ENCODE data around the gene CAPN12. TPM values are rescaled to one million over a fixed set of nuclear protein-coding genes. Genes with fewer than 3 reads are reported as not detected.

CAPN12 gene
- total RNA-seq, 1 donor from 2014 or later, result 27.6 TPM

GRCh38 chr19:38727306-38727867 is 16.9 kb downstream of the CAPN12 start:
- no peak for DNase-seq (ENCODE audit: low spot score)

- no peak for DNase-seq (ENCODE audit: low spot score)
Observed at GRCh38 chr19:38726761-38727301, 17.4 kb downstream of the CAPN12 start.

- no peak for DNase-seq (ENCODE audit: low spot score)
Observed at GRCh38 chr19:38726284-38726673, 18.0 kb downstream of the CAPN12 start.

GRCh38 chr19:38725469-38726283 is 18.6 kb downstream of the CAPN12 start:
- no peak for DNase-seq (ENCODE audit: low spot score)

- no peak for DNase-seq (ENCODE audit: low spot score)
Observed at GRCh38 chr19:38723990-38724854, 20.1 kb downstream of the CAPN12 start.

- DNase-seq (ENCODE audit: low spot score), result no peak
Observed at GRCh38 chr19:38723606-38723965, 20.7 kb downstream of the CAPN12 start.

GRCh38 chr19:38722947-38723605 is 21.2 kb downstream of the CAPN12 start:
- no peak for DNase-seq (ENCODE audit: low spot score)

GRCh38 chr19:38721979-38722773 is 22.1 kb downstream of the CAPN12 start:
- DNase-seq (ENCODE audit: low spot score), result no peak

GRCh38 chr19:38721496-38721895 is 22.8 kb downstream of the CAPN12 start:
- no peak for DNase-seq (ENCODE audit: low spot score)

GRCh38 chr19:38720559-38721236 is 23.6 kb downstream of the CAPN12 start:
- no peak for DNase-seq (ENCODE audit: low spot score)

GRCh38 chr19:38719761-38720558 is 24.3 kb downstream of the CAPN12 start:
- no peak for DNase-seq (ENCODE audit: low spot score)

- DNase-seq (ENCODE audit: low spot score), result no peak
Observed at GRCh38 chr19:38718747-38719543, 25.3 kb downstream of the CAPN12 start.

GRCh38 chr19:38717855-38718254 is 26.4 kb downstream of the CAPN12 start:
- DNase-seq (ENCODE audit: low spot score), result no peak

GRCh38 chr19:38717051-38717450 is 27.2 kb downstream of the CAPN12 start:
- no peak for DNase-seq (ENCODE audit: low spot score)

GRCh38 chr19:38715555-38715954 is 28.7 kb downstream of the CAPN12 start:
- no peak for DNase-seq (ENCODE audit: low spot score)

GRCh38 chr19:38714354-38714778 is 29.9 kb downstream of the CAPN12 start:
- DNase-seq (ENCODE audit: low spot score), result no peak

- no peak for DNase-seq (ENCODE audit: low spot score)
Observed at GRCh38 chr19:38713865-38714264, 30.4 kb downstream of the CAPN12 start.

- peak; percentile 75 for DNase-seq (ENCODE audit: low spot score)
Observed at GRCh38 chr19:38713227-38713649, 31.0 kb downstream of the CAPN12 start.
